ENCODE results near the gene DVL2.

DVL2 gene

GRCh38 chr17:7219229-7219811 lies 15.0 kb downstream of the DVL2 start:
- Histone ChIP-seq H3K9ac (ENCODE audit: low read length) (peak overlapping the region; percentile 87), H3K4me1 (ENCODE audit: control insufficient read depth, insufficient read depth, low read length) (peaks cover 39% of the 10 kb centered on the region), H3K4me3 (ENCODE audit: low read length) (peak overlapping the region; percentile 64), H3K9me3 (ENCODE audit: control insufficient read depth, low read length) (no peaks in the 10 kb centered on the region), H3K36me3 (ENCODE audit: control insufficient read depth, insufficient read depth, low read length) (peaks cover 23% of the 10 kb centered on the region), H3K27me3 (ENCODE audit: control insufficient read depth, insufficient read depth, low read length) (no peaks in the 10 kb centered on the region)

GRCh38 chr17:7218758-7219157 lies 15.6 kb downstream of the DVL2 start:
- no peak overlapping the region for H3K4me3 ChIP-seq (ENCODE audit: low read length)
- peaks cover 19% of the 10 kb centered on the region for H3K36me3 ChIP-seq (ENCODE audit: control insufficient read depth, insufficient read depth, low read length)
- H3K27me3 ChIP-seq (ENCODE audit: control insufficient read depth, insufficient read depth, low read length) = no peaks in the 10 kb centered on the region
- no peaks in the 10 kb centered on the region for H3K9me3 ChIP-seq (ENCODE audit: control insufficient read depth, low read length)
- no peak overlapping the region for H3K9ac ChIP-seq (ENCODE audit: low read length)
- peaks cover 43% of the 10 kb centered on the region for H3K4me1 ChIP-seq (ENCODE audit: control insufficient read depth, insufficient read depth, low read length)

GRCh38 chr17:7218166-7218565 lies 16.2 kb downstream of the DVL2 start:
- no peaks in the 10 kb centered on the region for H3K27me3 ChIP-seq (ENCODE audit: control insufficient read depth, insufficient read depth, low read length)
- H3K9me3 ChIP-seq (ENCODE audit: control insufficient read depth, low read length) = no peaks in the 10 kb centered on the region
- peaks cover 46% of the 10 kb centered on the region for H3K4me1 ChIP-seq (ENCODE audit: control insufficient read depth, insufficient read depth, low read length)
- peaks cover 15% of the 10 kb centered on the region for H3K36me3 ChIP-seq (ENCODE audit: control insufficient read depth, insufficient read depth, low read length)
- H3K4me3 ChIP-seq (ENCODE audit: low read length) = no peak overlapping the region
- peak overlapping the region; percentile 58 for H3K9ac ChIP-seq (ENCODE audit: low read length)

GRCh38 chr17:7217113-7217987 lies 17.0 kb downstream of the DVL2 start:
- H3K36me3 ChIP-seq (ENCODE audit: control insufficient read depth, insufficient read depth, low read length) = peaks cover 7% of the 10 kb centered on the region
- peaks cover 46% of the 10 kb centered on the region for H3K4me1 ChIP-seq (ENCODE audit: control insufficient read depth, insufficient read depth, low read length)
- peak overlapping the region; percentile 58 for H3K9ac ChIP-seq (ENCODE audit: low read length)
- H3K4me3 ChIP-seq (ENCODE audit: low read length) = no peak overlapping the region
- peaks cover 2% of the 10 kb centered on the region for H3K27me3 ChIP-seq (ENCODE audit: control insufficient read depth, insufficient read depth, low read length)
- H3K9me3 ChIP-seq (ENCODE audit: control insufficient read depth, low read length) = no peaks in the 10 kb centered on the region

GRCh38 chr17:7216242-7217112 lies 17.8 kb downstream of the DVL2 start:
- Histone ChIP-seq H3K27me3 (ENCODE audit: control insufficient read depth, insufficient read depth, low read length) (peaks cover 8% of the 10 kb centered on the region), H3K4me3 (ENCODE audit: low read length) (no peak overlapping the region), H3K9me3 (ENCODE audit: control insufficient read depth, low read length) (no peaks in the 10 kb centered on the region), H3K36me3 (ENCODE audit: control insufficient read depth, insufficient read depth, low read length) (peaks cover 4% of the 10 kb centered on the region), H3K9ac (ENCODE audit: low read length) (peak overlapping the region; percentile 2), H3K4me1 (ENCODE audit: control insufficient read depth, insufficient read depth, low read length) (peaks cover 42% of the 10 kb centered on the region)

- H3K4me3 ChIP-seq (ENCODE audit: low read length) = no peak overlapping the region
- peaks cover 34% of the 10 kb centered on the region for H3K4me1 ChIP-seq (ENCODE audit: control insufficient read depth, insufficient read depth, low read length)
- H3K9ac ChIP-seq (ENCODE audit: low read length) = no peak overlapping the region
Observed at GRCh38 chr17:7215652-7216180, 18.6 kb downstream of the DVL2 start.

GRCh38 chr17:7215136-7215638 lies 19.1 kb downstream of the DVL2 start:
- Histone ChIP-seq H3K27me3 (ENCODE audit: control insufficient read depth, insufficient read depth, low read length) (peaks cover 8% of the 10 kb centered on the region), H3K4me3 (ENCODE audit: low read length) (no peak overlapping the region), H3K9ac (ENCODE audit: low read length) (no peak overlapping the region), H3K36me3 (ENCODE audit: control insufficient read depth, insufficient read depth, low read length) (no peaks in the 10 kb centered on the region), H3K9me3 (ENCODE audit: control insufficient read depth, low read length) (no peaks in the 10 kb centered on the region), H3K4me1 (ENCODE audit: control insufficient read depth, insufficient read depth, low read length) (peaks cover 33% of the 10 kb centered on the region)

More at GRCh38 chr17:7215652-7216180, 18.6 kb downstream of the DVL2 start:
- H3K27me3 ChIP-seq (ENCODE audit: control insufficient read depth, insufficient read depth, low read length) = peaks cover 8% of the 10 kb centered on the region
- no peaks in the 10 kb centered on the region for H3K9me3 ChIP-seq (ENCODE audit: control insufficient read depth, low read length)
- H3K36me3 ChIP-seq (ENCODE audit: control insufficient read depth, insufficient read depth, low read length) = no peaks in the 10 kb centered on the region

GRCh38 chr17:7214300-7215135 lies 19.8 kb downstream of the DVL2 start:
- H3K4me1 ChIP-seq (ENCODE audit: control insufficient read depth, insufficient read depth, low read length) = peaks cover 31% of the 10 kb centered on the region

GRCh38 chr17:7213895-7214299 lies 20.4 kb downstream of the DVL2 start:
- H3K9ac ChIP-seq (ENCODE audit: low read length) = no peak overlapping the region
- peaks cover 8% of the 10 kb centered on the region for H3K27me3 ChIP-seq (ENCODE audit: control insufficient read depth, insufficient read depth, low read length)

More at GRCh38 chr17:7214300-7215135, 19.8 kb downstream of the DVL2 start:
- Histone ChIP-seq H3K27me3 (ENCODE audit: control insufficient read depth, insufficient read depth, low read length) (peaks cover 8% of the 10 kb centered on the region), H3K4me3 (ENCODE audit: low read length) (peak overlapping the region; percentile 61), H3K36me3 (ENCODE audit: control insufficient read depth, insufficient read depth, low read length) (no peaks in the 10 kb centered on the region), H3K9me3 (ENCODE audit: control insufficient read depth, low read length) (no peaks in the 10 kb centered on the region), H3K9ac (ENCODE audit: low read length) (no peak overlapping the region)

GRCh38 chr17:7211491-7212273 lies 22.6 kb downstream of the DVL2 start:
- no peak overlapping the region for H3K9ac ChIP-seq (ENCODE audit: low read length)
- no peaks in the 10 kb centered on the region for H3K9me3 ChIP-seq (ENCODE audit: control insufficient read depth, low read length)
- no peaks in the 10 kb centered on the region for H3K36me3 ChIP-seq (ENCODE audit: control insufficient read depth, insufficient read depth, low read length)
- H3K4me1 ChIP-seq (ENCODE audit: control insufficient read depth, insufficient read depth, low read length) = peaks cover 17% of the 10 kb centered on the region
- no peak overlapping the region for H3K4me3 ChIP-seq (ENCODE audit: low read length)
- H3K27me3 ChIP-seq (ENCODE audit: control insufficient read depth, insufficient read depth, low read length) = peaks cover 10% of the 10 kb centered on the region

More at GRCh38 chr17:7213895-7214299, 20.4 kb downstream of the DVL2 start:
- Histone ChIP-seq H3K36me3 (ENCODE audit: control insufficient read depth, insufficient read depth, low read length) (no peaks in the 10 kb centered on the region), H3K4me1 (ENCODE audit: control insufficient read depth, insufficient read depth, low read length) (peaks cover 29% of the 10 kb centered on the region), H3K9me3 (ENCODE audit: control insufficient read depth, low read length) (no peaks in the 10 kb centered on the region), H3K4me3 (ENCODE audit: low read length) (peak overlapping the region; percentile 61)
